OCI-LY1 (cell line): Measurements from ENCODE around the gene RABGAP1L.

ENCODE experiments used
- H2AFZ ChIP-seq: fragments of 200-600 bp; sonication (generic), shearing (Covaris generic); 2 replicates; pipeline ENCODE4 v1.6.0; 2014; ENCODE audit warnings: antibody characterized with exemption, mild to moderate bottlenecking, low read length
- H3F3A ChIP-seq: fragments of 200-600 bp; sonication (generic), shearing (Covaris generic); 2 replicates; pipeline ENCODE4 v1.6.0; 2014; ENCODE audit warnings: mild to moderate bottlenecking, antibody characterized with exemption, low read length, moderate library complexity; ENCODE audit not compliant: insufficient read depth
- H3K27ac ChIP-seq: fragments of 200-600 bp; sonication (generic); 2 replicates; pipeline ENCODE4 v1.5.1; 2014; ENCODE audit warnings: low read length, mixed run types, mild to moderate bottlenecking, low read depth; ENCODE audit not compliant: poor library complexity, severe bottlenecking
- H3K27me3 ChIP-seq: fragments of 200-600 bp; sonication (generic); 2 replicates; pipeline ENCODE4 v1.6.0; 2014; ENCODE audit warnings: antibody characterized with exemption, mild to moderate bottlenecking, low read length, moderate library complexity; ENCODE audit not compliant: insufficient read depth
- H3K36me3 ChIP-seq: fragments of 200-600 bp; sonication (generic); 2 replicates; pipeline ENCODE4 v1.6.1; 2014; ENCODE audit warnings: mild to moderate bottlenecking, antibody characterized with exemption, low read length, moderate library complexity, mixed read lengths; ENCODE audit not compliant: insufficient read depth
- H3K4me1 ChIP-seq: fragments of 200-600 bp; sonication (generic); 2 replicates; pipeline ENCODE4 v1.5.1; 2014; ENCODE audit warnings: mild to moderate bottlenecking, low read length, moderate library complexity; ENCODE audit not compliant: insufficient read depth, severe bottlenecking
- H3K4me2 ChIP-seq: fragments of 200-600 bp; sonication (generic), shearing (Covaris generic); 2 replicates; pipeline ENCODE4 v1.6.1; 2014; ENCODE audit warnings: low read length
- H3K4me3 ChIP-seq: fragments of 200-600 bp; sonication (generic); 2 replicates; pipeline ENCODE4 v1.5.1; 2014; ENCODE audit warnings: low read length, low read depth, mild to moderate bottlenecking, mixed read lengths; ENCODE audit not compliant: poor library complexity, severe bottlenecking
- H3K79me2 ChIP-seq: fragments of 200-600 bp; shearing (Covaris generic); 2 replicates; pipeline ENCODE4 v1.6.1; 2016; ENCODE audit warnings: mixed run types, low read length, mixed read lengths; ENCODE audit not compliant: insufficient read depth
- H3K9ac ChIP-seq: fragments of 200-600 bp; sonication (generic), shearing (Covaris generic); 2 replicates; pipeline ENCODE4 v1.6.1; 2014; ENCODE audit warnings: mild to moderate bottlenecking, low read length, mixed read lengths
- H3K9me2 ChIP-seq: fragments of 200-600 bp; sonication (generic), shearing (Covaris generic); 2 replicates; pipeline ENCODE4 v1.6.1; 2014; ENCODE audit warnings: low read depth, mild to moderate bottlenecking, low read length, mixed read lengths
- H3K9me3 ChIP-seq: fragments of 200-600 bp; shearing (Covaris generic); 2 replicates; pipeline ENCODE4 v1.6.1; 2014; ENCODE audit warnings: low read length, mixed read lengths
- H4K20me1 ChIP-seq: fragments of 200-600 bp; sonication (generic), shearing (Covaris generic); 2 replicates; pipeline ENCODE4 v1.6.0; 2016; ENCODE audit warnings: mild to moderate bottlenecking, low read length; ENCODE audit not compliant: insufficient read depth
- CTCF ChIP-seq: fragments of 200-600 bp; sonication (generic), shearing (Covaris generic); IDR thresholded peaks from 2 replicates; pipeline ENCODE4 v1.5.1; 2017; ENCODE audit warnings: mild to moderate bottlenecking, antibody characterized with exemption, low read length, moderate library complexity, mixed read lengths
- EZH2 ChIP-seq: fragments of 200-600 bp; sonication (generic), shearing (Covaris generic); IDR thresholded peaks from 2 replicates; pipeline ENCODE4 v1.8.0; 2017; ENCODE audit warnings: borderline replicate concordance, mixed run types, mild to moderate bottlenecking, antibody characterized with exemption, low read length, moderate library complexity, mixed read lengths

Gene RABGAP1L

GRCh38 chr1:174768516-174768915, 609.2 kb downstream of the RABGAP1L start:
- Histone ChIP-seq H3K36me3 (no peaks in the 10 kb centered on the region), H3K4me3 (no peak overlapping the region), H3K9me2 (no peaks in the 10 kb centered on the region), H3K79me2 (no peaks in the 10 kb centered on the region), H3K27ac (peak overlapping the region; percentile 44), H3F3A (no peaks in the 10 kb centered on the region), H3K9me3 (no peaks in the 10 kb centered on the region; the same call in 1 of the 2 replicates), H3K4me1 (peaks cover 17% of the 10 kb centered on the region), H3K9ac (no peak overlapping the region), H3K4me2 (no peak overlapping the region), H3K27me3 (no peaks in the 10 kb centered on the region), H2AFZ (no peak overlapping the region), H4K20me1 (no peaks in the 10 kb centered on the region)
- no peak for TF ChIP-seq CTCF
- TF ChIP-seq EZH2 = no peak

GRCh38 chr1:174768949-174769348, 609.6 kb downstream of the RABGAP1L start:
- Histone ChIP-seq H3F3A (no peaks in the 10 kb centered on the region), H3K9me3 (no peaks in the 10 kb centered on the region; the same call in 1 of the 2 replicates), H3K27me3 (no peaks in the 10 kb centered on the region), H3K36me3 (no peaks in the 10 kb centered on the region), H3K27ac (peak overlapping the region; percentile 44), H4K20me1 (no peaks in the 10 kb centered on the region), H3K9ac (no peak overlapping the region), H3K4me1 (peaks cover 17% of the 10 kb centered on the region), H3K79me2 (no peaks in the 10 kb centered on the region), H3K4me2 (no peak overlapping the region), H2AFZ (no peak overlapping the region), H3K9me2 (no peaks in the 10 kb centered on the region), H3K4me3 (no peak overlapping the region)
- TF ChIP-seq CTCF (no peak), EZH2 (no peak)

DNA sequence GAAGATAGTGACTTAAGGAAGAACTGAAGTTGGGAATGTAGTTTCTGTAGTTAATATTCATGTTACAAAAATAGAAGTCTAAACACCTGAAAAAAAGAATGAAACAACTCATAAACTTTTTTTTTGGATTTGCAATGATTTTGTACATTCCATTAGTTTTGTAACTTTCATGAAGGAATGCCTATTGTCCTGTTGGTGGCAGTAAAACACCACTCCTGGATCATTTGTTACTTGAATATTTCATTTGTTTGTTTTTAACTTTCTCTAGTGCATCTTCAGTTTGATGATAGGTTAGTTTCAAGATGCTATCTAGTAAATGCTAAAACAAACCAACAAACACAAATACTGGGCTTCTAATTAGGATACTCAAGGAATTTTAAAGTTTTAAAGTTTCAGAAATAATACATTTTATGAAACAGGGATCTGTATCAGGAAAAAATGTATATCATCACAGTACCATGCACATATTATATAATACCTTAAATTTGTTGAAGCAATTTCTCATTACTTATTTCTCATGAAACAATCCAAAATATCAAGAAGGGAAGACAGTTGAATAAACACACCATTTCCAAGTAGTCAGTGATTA, 610.7 kb downstream of the RABGAP1L start:
- Histone ChIP-seq H3K9ac (no peak overlapping the region), H3K27me3 (no peaks in the 10 kb centered on the region)

More for the DNA sequence above, 610.7 kb downstream of the RABGAP1L start:
- Histone ChIP-seq H2AFZ (no peak overlapping the region), H3F3A (no peaks in the 10 kb centered on the region), H3K4me3 (no peak overlapping the region), H3K36me3 (no peaks in the 10 kb centered on the region), H3K4me2 (no peak overlapping the region), H3K79me2 (no peaks in the 10 kb centered on the region), H3K27ac (no peak overlapping the region), H3K9me2 (no peaks in the 10 kb centered on the region), H4K20me1 (no peaks in the 10 kb centered on the region), H3K4me1 (peaks cover 17% of the 10 kb centered on the region), H3K9me3 (no peaks in the 10 kb centered on the region; the same call in 1 of the 2 replicates)
- no peak for TF ChIP-seq EZH2
- TF ChIP-seq CTCF = peak; percentile 79
